Endothelial cell of umbilical vein (primary cell): Measurements from ENCODE around the gene RORC. TPM values are rescaled to one million over a fixed set of nuclear protein-coding genes. Genes with fewer than 3 reads are reported as not detected.

Source experiments
- BruUV-seq: library from RNA; stranded (reverse); fragments of 400-500 nt; replicated peaks from 2 replicates; lab custom pipeline; 2021; lab: Mats Ljungman, UMichigan
- CTCF ChIA-PET: fragments of 300-600, 350-600 bp; sonication (Branson Sonifier 250); formaldehyde crosslinking; loops from one replicate; lab custom pipeline; 2021; ENCODE audit warnings: antibody characterized with exemption, inconsistent platforms; lab: Charles Lee
- POLR2A ChIA-PET: fragments of 300-600, 350-600 bp; sonication (Branson Sonifier 250); formaldehyde crosslinking; loops from one replicate; lab custom pipeline; 2021; ENCODE audit warnings: antibody characterized with exemption, inconsistent platforms; lab: Charles Lee
- DNase-seq: peaks from one replicate; pipeline ENCODE4 v3.0.0-alpha.2; 2011; ENCODE audit warnings: low read depth, low spot score
- FAIRE-seq: peaks from 2 replicates; lab custom pipeline; 2011; peaks lifted over from hg19 to GRCh38; lab: Jason Lieb, UNC
- H2AFZ ChIP-seq: 2 replicates; pipeline ENCODE4 v1.6.0; 2012; ENCODE audit warnings: low read depth, low read length, control low read depth, inconsistent platforms
- H3K27ac ChIP-seq: 2 replicates; pipeline ENCODE4 v1.5.1; 2011; ENCODE audit warnings: low read depth, mild to moderate bottlenecking, control low read depth, low read length, moderate library complexity; ENCODE audit not compliant: insufficient read depth
- H3K27me3 ChIP-seq, 2 experiments: 2 replicates each; pipeline versions ENCODE4 v1.6.0 to v1.6.1; 2011; ENCODE audit warnings: low read length in 2 of 2, mixed read lengths in 1 of 2; ENCODE audit not compliant: control insufficient read depth in 2 of 2, insufficient read depth in 2 of 2
- H3K36me3 ChIP-seq, 2 experiments: 2 replicates in 1 of 2; 3 replicates in 1 of 2; pipeline ENCODE4 v1.5.1; 2011; ENCODE audit warnings: low read length in 2 of 2, mild to moderate bottlenecking in 1 of 2, moderate library complexity in 1 of 2; ENCODE audit not compliant: control insufficient read depth in 2 of 2, insufficient read depth in 2 of 2; ENCODE audit errors: extremely low read depth in 1 of 2
- H3K4me1 ChIP-seq: 3 replicates; pipeline ENCODE4 v1.5.1; 2011; ENCODE audit warnings: mild to moderate bottlenecking, low read length; ENCODE audit not compliant: control insufficient read depth, insufficient read depth; ENCODE audit errors: extremely low read depth
- H3K4me2 ChIP-seq: 2 replicates; pipeline ENCODE4 v1.6.1; 2011; ENCODE audit warnings: low read length, control low read depth, mixed read lengths; ENCODE audit not compliant: insufficient read depth
- H3K4me3 ChIP-seq, 3 experiments: fragments of 200-600 bp in 1 of 3; sonication (generic), shearing (Covaris generic) in 1 of 3; replicated peaks in 1 of 3; 2 replicates each; pipeline ENCODE4 v1.5.1; 2011 to 2016; ENCODE audit warnings: control low read depth in 3 of 3, low read length in 3 of 3, mild to moderate bottlenecking in 2 of 3, inconsistent platforms in 1 of 3, low read depth in 1 of 3, moderate library complexity in 1 of 3; ENCODE audit not compliant: insufficient read depth in 1 of 3
- H3K79me2 ChIP-seq: 2 replicates; pipeline ENCODE4 v1.6.0; 2012; ENCODE audit warnings: low read length, inconsistent platforms; ENCODE audit not compliant: control insufficient read depth, insufficient read depth
- H3K9ac ChIP-seq: replicated peaks from 2 replicates; pipeline ENCODE3; 2011; ENCODE audit warnings: low read length, control low read depth; ENCODE audit not compliant: insufficient read depth; ENCODE audit errors: extremely low read depth
- H3K9me1 ChIP-seq: replicated peaks from 3 replicates; pipeline ENCODE4 v1.6.0; 2011; ENCODE audit warnings: mild to moderate bottlenecking, low read length; ENCODE audit not compliant: control insufficient read depth, insufficient read depth; ENCODE audit errors: extremely low read depth
- H3K9me3 ChIP-seq: replicated peaks from 2 replicates; pipeline ENCODE4 v1.5.1; 2012; ENCODE audit warnings: low read length, inconsistent platforms; ENCODE audit not compliant: control insufficient read depth, insufficient read depth
- H4K20me1 ChIP-seq: replicated peaks from 2 replicates; pipeline ENCODE3; 2011; ENCODE audit warnings: mild to moderate bottlenecking, low read length; ENCODE audit not compliant: control insufficient read depth, insufficient read depth; ENCODE audit errors: extremely low read depth
- EZH2 ChIP-seq: IDR thresholded peaks from 2 replicates; pipeline ENCODE4 v1.6.1; 2012; ENCODE audit warnings: borderline replicate concordance, low read depth, mild to moderate bottlenecking, moderate library complexity, low read length, inconsistent platforms; ENCODE audit not compliant: severe bottlenecking
- FOS ChIP-seq: IDR thresholded peaks from 2 replicates; pipeline ENCODE4 v1.6.1; 2011; ENCODE audit warnings: mild to moderate bottlenecking, low read length, moderate library complexity, borderline replicate concordance; ENCODE audit not compliant: insufficient read depth
- GATA2 ChIP-seq: IDR thresholded peaks from 2 replicates; pipeline ENCODE4 v1.7.0; 2011; ENCODE audit warnings: low read depth, mild to moderate bottlenecking, moderate library complexity, mixed read lengths, low read length; ENCODE audit not compliant: insufficient read length, insufficient read depth
- JUN ChIP-seq: IDR thresholded peaks from 2 replicates; pipeline ENCODE4 v1.6.1; 2011; ENCODE audit warnings: borderline replicate concordance, low read depth; ENCODE audit not compliant: insufficient read length, insufficient read depth
- MAX ChIP-seq: IDR thresholded peaks from 2 replicates; pipeline ENCODE4 v1.6.1; 2011; ENCODE audit not compliant: insufficient read depth, insufficient read length
- MYC ChIP-seq: IDR thresholded peaks from one replicate; pipeline ENCODE4 v1.6.1; 2011; ENCODE audit warnings: mild to moderate bottlenecking, low read depth, low read length
- POLR2A ChIP-seq: IDR thresholded peaks from 2 replicates; pipeline ENCODE4 v1.6.1; 2012; ENCODE audit warnings: low read depth, mild to moderate bottlenecking, control low read depth, low read length
- POLR2AphosphoS5 ChIP-seq: IDR thresholded peaks from 2 replicates; pipeline ENCODE4 v1.6.1; 2012; ENCODE audit warnings: low read depth, mild to moderate bottlenecking, control low read depth, low read length, moderate library complexity; ENCODE audit not compliant: insufficient read depth
- dilution Hi-C: fragments of 300-500 bp; cut with MboI; formaldehyde crosslinking; loops from one replicate; pipeline ENCODE4 v1.15.0; 2019; ENCODE audit warnings: low sequenced_read_pairs; ENCODE audit not compliant: extremely low pct_ligation_motif_present
- intact Hi-C: fragments of 100-400 bp; cut with micrococcal nuclease; formaldehyde crosslinking; loops from one replicate; pipeline ENCODE4 v1.10.0; 2022
- polyA plus RNA-seq, 4 experiments: library from polyadenylated mRNA; depleted of rRNA in 3 of 4; stranded (reverse) in 3 of 4; unstranded in 1 of 4; fragments of >200 nt; gene quantifications; 2 replicates each; pipeline versions ENCODE4 v1.2.1 to v1.2.3, GENCODE V29; 2011 to 2012; ENCODE audit warnings: missing spikeins in 1 of 4
- total RNA-seq: library from RNA; stranded (reverse); gene quantifications from 2 replicates; pipeline ENCODE4 v1.2.3, GENCODE V29; 2021
- TF ChIP-seq, protein P1 (sequence below), 2 donors: IDR thresholded peaks; 1 replicate in 1 of 2; 2 replicates in 1 of 2; pipeline ENCODE4 v1.5.1; 2011; ENCODE audit warnings: low read length in 2 of 2, mild to moderate bottlenecking in 2 of 2, moderate library complexity in 2 of 2, control low read depth in 1 of 2, inconsistent platforms in 1 of 2, low read depth in 1 of 2; ENCODE audit not compliant: insufficient read depth in 1 of 2; ENCODE audit errors: extremely low read depth in 1 of 2

RORC gene
- total and polyA plus RNA-seq, 2 donors (not counting 3 experiments of a cell fraction or from before 2014, with no cell fraction given): not detected

DNA sequence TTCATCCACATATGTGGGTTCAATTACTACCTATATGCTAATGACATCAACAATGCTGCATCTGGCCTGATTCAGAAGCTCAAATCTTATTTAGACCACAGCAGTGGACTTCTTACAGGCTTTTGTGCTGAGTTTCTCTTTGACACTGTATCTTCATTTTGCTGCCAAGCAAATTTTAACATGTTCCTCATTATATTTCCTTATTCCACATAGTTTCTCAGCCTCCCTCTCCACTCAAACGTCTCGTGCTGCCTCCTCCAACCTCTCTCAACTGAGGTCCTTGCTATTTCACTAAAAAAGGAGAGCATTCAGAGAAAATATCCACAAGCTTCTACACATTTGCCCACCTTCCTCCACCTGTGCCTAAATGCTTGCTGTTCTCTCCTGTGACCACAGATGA lies 47.8 kb downstream of the RORC start:
- CTCF ChIA-PET: interaction anchor here (1.2 kb wide), 1 partner anchor 9 kb away, joined by 3 read pairs; no protein-coding TSS in a partner anchor
- intact Hi-C loops: no loop called here
- TF ChIP-seq POLR2AphosphoS5: no peak
- no peak for TF ChIP-seq GATA2
- TF ChIP-seq MYC: no peak
- no peak for TF ChIP-seq POLR2A
- TF ChIP-seq, protein P1, sequence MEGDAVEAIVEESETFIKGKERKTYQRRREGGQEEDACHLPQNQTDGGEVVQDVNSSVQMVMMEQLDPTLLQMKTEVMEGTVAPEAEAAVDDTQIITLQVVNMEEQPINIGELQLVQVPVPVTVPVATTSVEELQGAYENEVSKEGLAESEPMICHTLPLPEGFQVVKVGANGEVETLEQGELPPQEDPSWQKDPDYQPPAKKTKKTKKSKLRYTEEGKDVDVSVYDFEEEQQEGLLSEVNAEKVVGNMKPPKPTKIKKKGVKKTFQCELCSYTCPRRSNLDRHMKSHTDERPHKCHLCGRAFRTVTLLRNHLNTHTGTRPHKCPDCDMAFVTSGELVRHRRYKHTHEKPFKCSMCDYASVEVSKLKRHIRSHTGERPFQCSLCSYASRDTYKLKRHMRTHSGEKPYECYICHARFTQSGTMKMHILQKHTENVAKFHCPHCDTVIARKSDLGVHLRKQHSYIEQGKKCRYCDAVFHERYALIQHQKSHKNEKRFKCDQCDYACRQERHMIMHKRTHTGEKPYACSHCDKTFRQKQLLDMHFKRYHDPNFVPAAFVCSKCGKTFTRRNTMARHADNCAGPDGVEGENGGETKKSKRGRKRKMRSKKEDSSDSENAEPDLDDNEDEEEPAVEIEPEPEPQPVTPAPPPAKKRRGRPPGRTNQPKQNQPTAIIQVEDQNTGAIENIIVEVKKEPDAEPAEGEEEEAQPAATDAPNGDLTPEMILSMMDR (IDR thresholded peaks at IDR 0.05; ENCODE audit: extremely low read depth in 1 of 2, insufficient read depth in 1 of 2, low read depth in 1 of 2, low read length in 2 of 2): no peak

DNA sequence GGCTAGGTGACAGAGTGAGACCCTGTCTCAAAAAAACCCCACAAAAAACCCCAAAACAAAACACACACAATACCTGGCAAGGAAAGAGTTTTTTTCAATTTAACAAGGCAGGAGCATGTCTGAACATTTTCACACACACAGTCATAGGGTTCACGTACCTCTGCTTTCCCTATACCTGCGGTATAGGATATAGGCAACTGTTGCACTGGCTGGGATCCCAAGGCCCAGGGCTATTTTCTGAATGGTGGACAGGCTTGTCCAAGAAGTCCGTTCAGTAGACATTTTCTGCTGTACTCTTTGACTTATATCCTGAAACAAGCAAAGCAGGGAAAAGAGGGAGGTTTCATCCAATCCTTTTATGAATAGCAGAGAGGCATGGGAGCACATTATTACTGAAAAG lies 48.9 kb downstream of the RORC start:
- H3K9me3 ChIP-seq: no peaks in the 10 kb centered on the region
- H3K36me3 ChIP-seq: no peaks in the 10 kb centered on the region
- dilution Hi-C loops: no loop called here
- H3K9ac ChIP-seq: no peak overlapping the region
- no peak for FAIRE-seq
- no peaks in the 10 kb centered on the region for H3K79me2 ChIP-seq
- intact Hi-C loops: no loop called here
- H3K9me1 ChIP-seq: no peaks in the 10 kb centered on the region
- no TSS peak for BruUV-seq
- CTCF ChIA-PET: interaction anchor here (1.2 kb wide), 1 partner anchor 8 kb away, joined by 3 read pairs; no protein-coding TSS in a partner anchor
- POLR2A ChIA-PET: no interaction called here
- H2AFZ ChIP-seq: no peak overlapping the region
- H4K20me1 ChIP-seq: no peaks in the 10 kb centered on the region
- H3K27ac ChIP-seq: no peak overlapping the region
- DNase-seq: no peak
- TF ChIP-seq, protein P1 (IDR thresholded peaks at IDR 0.05; ENCODE audit: extremely low read depth in 1 of 2, insufficient read depth in 1 of 2, low read depth in 1 of 2, low read length in 2 of 2): no peak
- TF ChIP-seq POLR2AphosphoS5 (no peak), MAX (no peak), EZH2 (no peak), JUN (no peak), FOS (no peak), POLR2A (no peak), GATA2 (no peak), MYC (no peak)
- H3K4me3 ChIP-seq: no peak overlapping the region
- H3K27me3 ChIP-seq: peaks cover 0 to 4% of the 10 kb centered on the region in 2 experiments
- no peak overlapping the region for H3K4me2 ChIP-seq
- H3K4me1 ChIP-seq: no peaks in the 10 kb centered on the region

More for the DNA sequence above, 47.8 kb downstream of the RORC start:
- DNase-seq (no peak), FAIRE-seq (no peak)
- dilution Hi-C loops: no loop called here
- no peaks in the 10 kb centered on the region for H3K79me2 ChIP-seq
- H3K4me2 ChIP-seq: no peak overlapping the region
- H2AFZ ChIP-seq: no peak overlapping the region
- no peaks in the 10 kb centered on the region for H3K9me1 ChIP-seq
- no peaks in the 10 kb centered on the region for H3K9me3 ChIP-seq
- H3K4me3 ChIP-seq: no peak overlapping the region
- H3K36me3 ChIP-seq: no peaks in the 10 kb centered on the region
- H3K4me1 ChIP-seq: no peaks in the 10 kb centered on the region
- H3K27ac ChIP-seq: no peak overlapping the region
- H4K20me1 ChIP-seq: no peaks in the 10 kb centered on the region
- H3K9ac ChIP-seq: no peak overlapping the region
- H3K27me3 ChIP-seq: peaks cover 0 to 4% of the 10 kb centered on the region in 2 experiments
- no TSS peak for BruUV-seq
- POLR2A ChIA-PET: no interaction called here
